Retinal pigment epithelial cell (primary cell): ENCODE measurements around the gene SRP9.
"Not testable (repeated sequence)": the region's sequence is repeated elsewhere in the genome, so short reads cannot be mapped to it uniquely, and the experiment has no call there.

ENCODE experiments used
- DNase-seq: peaks from one replicate; pipeline ENCODE4 v3.0.0-alpha.2; 2010; ENCODE audit warnings: low read depth
- H3K4me3 ChIP-seq: 2 replicates; pipeline ENCODE4 v1.5.1; 2011; ENCODE audit warnings: mild to moderate bottlenecking, low read length, control low read depth, moderate library complexity
- CTCF ChIP-seq: conservative IDR thresholded peaks from 2 replicates; pipeline ENCODE4 v1.5.1; 2011; ENCODE audit warnings: low read depth, low read length, control low read depth, inconsistent platforms

The SRP9 gene

GRCh38 chr1:225813214-225813964 is 35.8 kb downstream of the SRP9 start:
- H3K4me3 ChIP-seq = no peak overlapping the region
- DNase-seq = no peak
- no peak for TF ChIP-seq CTCF

- H3K4me3 ChIP-seq = no peak overlapping the region
- TF ChIP-seq CTCF = no peak
Measured at GRCh38 chr1:225814381-225814780, 36.8 kb downstream of the SRP9 start.

GRCh38 chr1:225815090-225815489 is 37.5 kb downstream of the SRP9 start:
- H3K4me3 ChIP-seq, DNase-seq: not testable (repeated sequence)

More at GRCh38 chr1:225814381-225814780, 36.8 kb downstream of the SRP9 start:
- no peak for DNase-seq

GRCh38 chr1:225815526-225816178 is 38.0 kb downstream of the SRP9 start:
- no peak for DNase-seq
- TF ChIP-seq CTCF = no peak
- H3K4me3 ChIP-seq = no peak overlapping the region

- DNase-seq = no peak
- peak; percentile 1 for TF ChIP-seq CTCF
- H3K4me3 ChIP-seq = no peak overlapping the region
Measured at GRCh38 chr1:225816643-225817538, 39.3 kb downstream of the SRP9 start.

- no peak for TF ChIP-seq CTCF
- H3K4me3 ChIP-seq = no peak overlapping the region
- DNase-seq = peak; percentile 80
Measured at GRCh38 chr1:225817611-225818061, 40.0 kb downstream of the SRP9 start.

- TF ChIP-seq CTCF = no peak
- no peak overlapping the region for H3K4me3 ChIP-seq
Measured at GRCh38 chr1:225818229-225818628, 40.6 kb downstream of the SRP9 start.

More at GRCh38 chr1:225818229-225818628, 40.6 kb downstream of the SRP9 start:
- DNase-seq = no peak
